Gastroesophageal sphincter (tissue), 4 donors: ENCODE data around the gene CBX6. TPM values are rescaled to one million over a fixed set of nuclear protein-coding genes. Genes with fewer than 3 reads are reported as not detected.

Experiments used
- ATAC-seq: fragments of 150-250 bp; one replicate; pipeline ENCODE4 v1.9.1; 2016; ENCODE audit warnings: mild to moderate bottlenecking, moderate library complexity
- H3K27ac ChIP-seq, 4 donors: fragments of 200-600 bp; sonication (generic) in 3 of 4; 1 replicate in 3 of 4; 2 replicates in 1 of 4; pipeline ENCODE4 v1.5.1; 2016 to 2019
- H3K27me3 ChIP-seq: fragments of 200-600 bp; sonication (generic); one replicate; pipeline ENCODE4 v1.5.1; 2019
- H3K36me3 ChIP-seq, 2 donors: fragments of 200-600 bp; sonication (generic); one replicate each; pipeline ENCODE4 v1.5.1; 2019; ENCODE audit warnings: control low read depth in 1 of 2
- H3K4me1 ChIP-seq, 3 donors: fragments of 200-600 bp; sonication (generic); 1 replicate in 2 of 3; 2 replicates in 1 of 3; pipeline ENCODE4 v1.5.1; 2016 to 2019; ENCODE audit warnings: control low read depth in 2 of 3
- H3K4me3 ChIP-seq, 2 donors: fragments of 200-600 bp; sonication (generic); one replicate each; pipeline ENCODE4 v1.5.1; 2019; ENCODE audit warnings: mild to moderate bottlenecking in 1 of 2, moderate library complexity in 1 of 2
- H3K9me3 ChIP-seq, 3 donors: fragments of 200-600 bp; sonication (generic); one replicate each; pipeline ENCODE4 v1.5.1; 2017 to 2019; ENCODE audit warnings: control low read depth in 2 of 3
- CTCF ChIP-seq, 4 experiments: fragments of 200-600 bp in 2 of 4; fragments of 450-650 bp in 2 of 4; sonication (generic) in 1 of 4; IDR thresholded peaks; one replicate each; pipeline ENCODE4 v1.5.1; 2017 to 2019; ENCODE audit warnings: antibody characterized with exemption in 4 of 4, mild to moderate bottlenecking in 2 of 4, moderate library complexity in 2 of 4
- EP300 ChIP-seq: sonication (generic); formaldehyde crosslinking; IDR thresholded peaks from one replicate; pipeline ENCODE4 v1.6.1; 2017; ENCODE audit warnings: antibody characterized with exemption, mild to moderate bottlenecking
- POLR2A ChIP-seq, 2 donors: fragments of 450-650 bp; IDR thresholded peaks; one replicate each; pipeline ENCODE4 v1.6.1; 2017; ENCODE audit warnings: antibody characterized with exemption in 2 of 2, mild to moderate bottlenecking in 2 of 2, moderate library complexity in 1 of 2
- POLR2AphosphoS5 ChIP-seq: sonication (generic); formaldehyde crosslinking; IDR thresholded peaks from one replicate; pipeline ENCODE4 v1.6.1; 2017; ENCODE audit warnings: antibody characterized with exemption
- WGBS, 2 donors: methylation state at CpG; one replicate each; pipeline ENCODE4 v1.1.5; 2018; ENCODE audit warnings: low coverage in 1 of 2; 5-methylcytosine and 5-hydroxymethylcytosine counted together
- total RNA-seq, 4 donors: library from RNA; depleted of rRNA; stranded (reverse); fragments of >200 nt; gene quantifications; one replicate each; pipeline ENCODE4 v1.1.0, GENCODE V29; 2016

The CBX6 gene
- total RNA-seq, 4 donors from 2014 or later = 77.3 to 187 (median 105) TPM

DNA sequence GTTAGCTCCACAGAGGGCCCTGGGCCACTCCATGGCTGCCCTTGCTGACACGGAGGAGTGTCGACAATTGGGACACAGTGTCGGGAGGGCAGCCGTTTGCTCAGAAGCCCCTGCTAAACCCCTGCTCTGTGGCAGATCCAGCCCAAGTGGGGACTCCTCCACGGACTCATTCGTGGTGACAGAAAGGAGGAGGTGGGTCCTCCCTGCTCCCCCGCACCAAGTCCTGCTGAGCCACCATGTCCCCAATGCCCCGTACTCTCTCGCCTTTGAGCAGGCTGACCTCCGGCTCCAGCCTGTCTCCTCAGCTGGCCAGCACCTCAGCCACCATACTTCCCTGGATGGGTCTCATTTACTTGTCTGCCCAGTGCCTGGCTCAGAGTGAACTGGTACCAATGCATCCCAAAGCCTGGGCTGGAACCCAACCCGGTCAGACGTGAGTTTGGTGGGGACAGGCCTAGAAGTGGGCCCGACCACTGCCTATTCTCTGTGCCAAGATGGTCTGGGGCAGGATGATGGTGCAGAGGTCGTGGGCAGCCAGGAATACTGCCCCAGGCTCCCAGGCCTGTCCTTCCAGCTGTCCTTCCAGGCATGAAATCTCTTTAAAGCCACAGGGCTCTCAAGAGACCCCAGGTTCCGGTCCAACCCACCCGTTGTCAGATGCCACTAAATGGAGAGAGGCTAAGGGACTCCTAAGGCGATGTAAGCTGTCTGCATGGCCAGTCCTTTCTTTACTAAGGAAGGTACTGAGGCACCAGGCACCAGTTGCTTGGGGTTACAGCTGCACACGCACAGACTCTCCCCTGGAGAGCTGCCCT, 4.3 kb downstream of the CBX6 start:
- Histone ChIP-seq H3K9me3 (no peaks in the 10 kb centered on the region), H3K4me3 (no peak overlapping the region), H3K27ac (no peak overlapping the region), H3K27me3 (no peaks in the 10 kb centered on the region), H3K4me1 (peaks cover 19 to 90% (median 50%) of the 10 kb centered on the region in 3 donors), H3K36me3 (peaks cover 0 to 52% of the 10 kb centered on the region in 2 donors)
- ATAC-seq = no peak
- TF ChIP-seq POLR2A (IDR thresholded peaks at IDR 0.05) (no peak), POLR2AphosphoS5 (no peak), EP300 (no peak), CTCF (IDR thresholded peaks at IDR 0.05) (no peak)
- 82% methylated on average over 5 of the region's 18 CpGs; no CpG with 5 or more reads in 1 of the 2 donors for WGBS, 2 donors

- Histone ChIP-seq H3K36me3 (peaks cover 0 to 52% of the 10 kb centered on the region in 2 donors), H3K27me3 (no peaks in the 10 kb centered on the region), H3K9me3 (no peaks in the 10 kb centered on the region), H3K4me3 (no peak overlapping the region), H3K4me1 (peaks cover 19 to 95% (median 53%) of the 10 kb centered on the region in 3 donors), H3K27ac (peak overlapping the region in 1 of 4 donors; percentile 75)
- 70% methylated on average over 6 of the region's 13 CpGs; no CpG with 5 or more reads in 1 of the 2 donors for WGBS, 2 donors
- no peak for ATAC-seq
- TF ChIP-seq POLR2AphosphoS5 (no peak), EP300 (no peak)
Measured at GRCh38 chr22:38867124-38867455, 4.9 kb downstream of the CBX6 start.

DNA sequence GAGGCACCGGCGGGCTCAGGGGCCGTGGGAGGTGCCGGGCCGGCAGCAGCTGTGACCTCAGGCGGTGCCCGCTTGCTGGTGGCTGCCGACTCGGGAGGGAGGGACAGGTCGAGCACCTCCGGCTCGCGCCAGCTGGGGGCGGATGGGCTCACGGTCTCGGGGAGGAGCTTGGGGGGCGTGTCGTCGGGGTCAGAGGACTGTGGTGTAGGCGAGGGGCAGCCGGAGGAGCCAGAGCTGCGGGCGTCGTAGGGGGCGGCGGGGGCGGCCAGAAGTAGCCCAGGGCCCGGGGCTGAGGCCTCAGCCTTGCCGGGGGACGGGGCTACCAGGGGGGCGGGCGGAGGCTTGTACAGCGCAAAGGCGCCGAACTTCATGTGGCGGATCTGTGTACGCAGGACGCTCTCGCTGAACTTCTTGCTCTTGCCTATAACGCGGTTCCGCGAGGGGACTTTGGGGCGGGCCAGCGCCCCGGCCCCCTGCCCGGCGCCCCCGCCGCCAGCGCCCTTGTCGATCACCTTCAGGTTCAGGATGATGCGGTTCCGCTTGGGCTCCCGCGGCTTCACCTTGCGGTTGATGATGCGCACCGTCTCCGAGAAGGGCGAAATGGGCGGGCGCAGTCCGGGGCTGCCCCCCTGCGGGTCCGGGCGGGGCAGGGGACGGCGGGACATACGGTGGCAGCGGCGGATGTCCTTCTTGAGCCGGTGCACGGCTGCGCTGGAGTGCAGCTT, 5.5 kb downstream of the CBX6 start:
- Histone ChIP-seq H3K27me3 (no peaks in the 10 kb centered on the region), H3K36me3 (peaks cover 0 to 52% of the 10 kb centered on the region in 2 donors), H3K4me1 (peaks cover 19 to 100% (median 55%) of the 10 kb centered on the region in 3 donors), H3K9me3 (no peaks in the 10 kb centered on the region), H3K27ac (peak overlapping the region in 3 of 4 donors; percentile 67 to 75 (median 73)), H3K4me3 (peak overlapping the region in 1 of 2 donors; percentile 1)
- no peak for TF ChIP-seq POLR2AphosphoS5
- no peak for TF ChIP-seq CTCF (IDR thresholded peaks at IDR 0.05)
- TF ChIP-seq POLR2A (IDR thresholded peaks at IDR 0.05) = no peak
- no peak for TF ChIP-seq EP300
- ATAC-seq = no peak
- 60% methylated on average over 1 of the region's 75 CpGs; no CpG with 5 or more reads in 1 of the 2 donors for WGBS, 2 donors

DNA sequence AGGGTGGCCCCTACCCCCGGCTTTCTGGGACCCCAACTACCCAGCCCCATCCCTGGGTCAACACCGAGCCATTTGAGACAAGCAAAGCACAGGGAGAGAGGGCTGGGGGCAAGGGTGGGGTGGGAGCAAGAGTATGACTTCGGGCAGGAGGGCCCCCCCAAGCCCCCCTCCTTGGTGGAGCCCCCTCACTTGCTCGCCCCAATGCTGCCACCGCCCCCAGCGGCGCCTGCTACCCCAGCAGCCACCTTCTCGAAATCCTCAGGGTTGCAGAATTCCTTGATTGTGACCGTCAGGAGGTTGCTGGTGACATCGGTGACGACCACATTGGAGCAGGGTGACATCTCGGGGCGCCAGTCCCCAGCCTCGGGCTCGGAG, 6.0 kb downstream of the CBX6 start:
- H3K36me3 ChIP-seq = peaks cover 0 to 52% of the 10 kb centered on the region in 2 donors
- H3K4me1 ChIP-seq = peaks cover 19 to 100% (median 55%) of the 10 kb centered on the region in 3 donors
- no peaks in the 10 kb centered on the region for H3K9me3 ChIP-seq
- ATAC-seq = no peak
- H3K27ac ChIP-seq = peak overlapping the region in 3 of 4 donors; percentile 67 to 75 (median 73)
- WGBS, 2 donors = 46% methylated on average over 5 of the region's 15 CpGs; no CpG with 5 or more reads in 1 of the 2 donors
- no peak for TF ChIP-seq POLR2A (IDR thresholded peaks at IDR 0.05)
- TF ChIP-seq POLR2AphosphoS5 = no peak
- TF ChIP-seq CTCF (IDR thresholded peaks at IDR 0.05) = no peak
- no peak for TF ChIP-seq EP300
- H3K27me3 ChIP-seq = no peaks in the 10 kb centered on the region
- peak overlapping the region in 1 of 2 donors; percentile 1 for H3K4me3 ChIP-seq

- Histone ChIP-seq H3K36me3 (peaks cover 0 to 52% of the 10 kb centered on the region in 2 donors), H3K27ac (peak overlapping the region in 3 of 4 donors; percentile 67 to 75 (median 73)), H3K9me3 (no peaks in the 10 kb centered on the region), H3K4me1 (peaks cover 19 to 100% (median 55%) of the 10 kb centered on the region in 3 donors), H3K4me3 (no peak overlapping the region), H3K27me3 (no peaks in the 10 kb centered on the region)
- TF ChIP-seq EP300 (no peak), POLR2AphosphoS5 (no peak), CTCF (IDR thresholded peaks at IDR 0.05) (no peak), POLR2A (IDR thresholded peaks at IDR 0.05) (no peak)
- no peak for ATAC-seq
- WGBS, 2 donors = 65 to 100% methylated on average over 1 to 11 of the region's 20 CpGs
Measured at GRCh38 chr22:38865201-38866023, 6.6 kb downstream of the CBX6 start.
